NCI-H2196 (cell line): ENCODE measurements around the gene CD300LF.

Source experiments
- DNase-seq: peaks from one replicate; lab custom pipeline; 2025; ENCODE audit not compliant: unreplicated experiment; lab: John Stamatoyannopoulos, UW

The CD300LF gene

DNA sequence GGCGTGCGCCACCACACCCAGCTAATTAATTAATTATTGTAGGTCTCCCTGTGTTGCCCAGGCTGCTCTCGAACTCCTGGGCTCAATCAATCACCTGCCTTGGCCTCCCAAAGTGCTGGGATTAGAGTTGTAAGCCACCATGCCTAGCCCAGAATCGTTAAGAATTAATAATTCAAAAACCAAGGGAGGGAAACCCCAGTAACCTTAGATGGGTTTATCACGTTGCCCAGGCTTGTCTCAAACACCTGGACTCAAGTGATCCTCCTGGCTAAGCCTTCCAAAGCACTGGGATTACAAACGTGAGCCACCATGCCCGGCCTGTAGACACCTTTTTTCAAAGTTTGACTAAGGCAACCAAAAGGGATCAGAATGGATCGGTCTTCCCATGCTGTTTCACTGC lies 21.6 kb downstream of the CD300LF start:
- DNase-seq: no peak

DNA sequence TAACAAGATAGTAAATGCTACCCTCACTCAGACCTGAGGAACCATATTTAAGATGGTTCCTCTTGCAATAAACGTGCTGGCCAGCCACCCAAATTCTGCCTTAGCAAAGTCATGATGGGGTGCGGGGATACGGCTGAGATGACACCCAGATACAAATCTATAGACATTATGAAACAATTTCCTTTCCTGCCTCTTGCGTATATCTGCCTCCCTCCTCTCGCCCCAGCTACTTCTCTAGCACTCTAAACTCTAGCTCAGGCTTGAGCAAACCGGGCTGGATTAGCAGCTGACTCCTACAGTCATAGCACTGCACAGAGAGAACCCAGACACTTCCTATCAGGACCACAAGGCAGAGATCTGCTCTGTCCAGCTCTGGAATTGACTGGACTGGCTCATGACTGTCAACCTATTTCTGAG lies 22.3 kb downstream of the CD300LF start:
- DNase-seq: no peak

DNA sequence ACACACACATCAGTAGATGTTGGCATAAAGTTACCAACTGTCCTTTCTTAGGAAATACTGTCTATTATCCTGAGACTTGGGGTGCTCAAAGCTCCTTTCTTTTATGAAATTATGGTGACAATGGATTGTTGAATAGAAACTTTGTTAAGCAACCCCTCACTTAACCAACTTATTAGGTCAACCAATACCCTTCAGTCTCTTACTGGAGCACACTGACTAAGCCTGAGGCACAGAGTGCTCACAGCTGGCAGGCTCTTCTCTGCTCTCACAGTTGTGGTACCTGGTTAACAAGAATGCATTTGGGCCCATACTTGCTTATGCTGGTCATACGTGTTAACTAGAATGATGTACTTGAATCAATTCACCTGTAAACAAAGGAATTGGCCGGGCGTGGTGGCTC lies 24.8 kb downstream of the CD300LF start:
- no peak for DNase-seq

DNA sequence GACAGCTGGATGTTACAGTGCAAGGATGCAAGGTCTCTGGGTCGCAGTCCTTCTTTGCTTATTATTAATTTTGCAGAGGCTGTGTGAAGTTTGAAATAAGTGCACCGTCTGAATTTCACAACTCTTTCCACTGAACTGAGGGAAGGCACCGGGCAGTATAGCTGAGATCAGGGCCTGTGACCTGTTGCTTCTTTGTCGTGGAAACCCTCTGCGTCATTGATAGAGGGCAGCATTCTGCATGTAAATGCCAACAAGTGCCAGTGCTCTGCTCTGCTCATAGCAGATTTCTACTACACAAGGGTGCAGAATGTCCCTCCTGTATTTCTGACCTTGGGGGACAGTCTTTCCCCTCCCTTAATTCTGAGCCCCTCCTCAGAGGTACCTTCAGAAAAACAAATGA lies 26.0 kb downstream of the CD300LF start:
- no peak for DNase-seq

DNA sequence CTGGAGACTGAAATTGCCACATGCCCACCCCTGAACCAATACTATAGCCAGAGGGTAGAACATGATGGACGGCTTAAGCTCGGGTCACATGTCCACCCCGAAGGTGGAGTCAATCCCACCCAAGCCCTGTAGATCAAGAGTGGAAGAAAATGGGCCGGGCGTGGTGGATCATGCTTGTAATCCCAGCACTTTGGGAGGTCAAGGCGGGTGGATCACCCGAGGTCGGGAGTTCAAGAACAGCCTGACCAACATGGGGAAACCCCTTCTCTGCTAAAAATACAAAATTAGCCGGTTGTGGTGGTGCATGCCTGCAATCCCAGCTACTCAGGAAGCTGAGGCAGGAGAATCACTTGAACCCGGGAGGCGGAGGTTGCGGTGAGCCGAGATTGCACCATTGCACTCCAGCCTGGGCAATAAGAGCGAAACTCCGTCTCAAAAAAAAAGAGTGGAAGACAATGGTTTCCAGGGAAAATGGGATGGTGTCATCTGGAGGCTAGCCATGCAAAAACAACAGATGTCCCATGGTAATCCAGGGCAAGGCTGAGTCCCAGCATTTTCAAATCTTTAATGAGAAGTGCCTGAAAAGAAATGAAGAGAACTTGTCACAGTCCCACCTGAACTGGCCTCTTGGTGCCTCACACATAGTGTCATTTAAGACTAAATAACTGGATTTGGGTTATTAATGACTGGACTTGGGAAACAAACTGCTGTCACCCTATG lies 30.1 kb downstream of the CD300LF start:
- DNase-seq: no peak

DNA sequence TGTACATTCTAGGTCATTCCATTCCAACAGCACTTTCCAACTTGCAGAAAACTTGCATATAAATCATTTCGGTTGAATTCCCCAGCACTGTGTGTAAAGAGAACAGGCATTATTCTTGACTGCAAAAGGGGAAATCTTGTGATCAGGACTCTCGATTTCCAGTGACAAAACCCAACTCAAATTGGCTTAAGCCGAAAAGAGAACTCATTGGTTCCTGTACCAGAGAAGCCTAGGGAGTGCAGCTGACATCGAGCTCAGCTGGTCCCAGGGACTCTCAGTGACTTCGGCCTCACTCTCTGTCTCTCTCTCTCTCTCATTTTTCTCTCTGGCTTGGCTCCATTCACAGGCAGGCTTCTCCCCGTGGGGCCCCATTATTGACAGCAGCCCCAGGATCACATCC lies 30.7 kb downstream of the CD300LF start:
- DNase-seq: no peak

DNA sequence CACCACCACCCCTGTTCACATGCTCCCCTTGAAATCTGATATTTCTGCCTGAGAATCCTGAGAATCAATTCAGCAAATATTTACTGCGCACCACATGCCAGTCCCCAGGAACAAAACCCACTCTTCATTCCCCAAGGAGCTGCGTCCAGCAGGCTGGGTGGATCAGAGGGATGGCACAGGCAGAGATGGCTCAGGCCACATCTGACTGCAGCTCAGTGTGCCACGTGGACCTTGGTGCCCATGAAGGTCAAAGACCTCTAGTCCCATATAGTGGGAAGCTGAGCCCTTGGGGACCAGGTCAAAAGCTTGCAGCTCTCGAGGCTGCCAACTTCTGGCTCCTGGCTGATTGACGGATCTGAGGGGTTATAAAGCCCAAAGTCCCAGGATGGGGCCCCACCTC lies 31.8 kb downstream of the CD300LF start:
- no peak for DNase-seq

DNA sequence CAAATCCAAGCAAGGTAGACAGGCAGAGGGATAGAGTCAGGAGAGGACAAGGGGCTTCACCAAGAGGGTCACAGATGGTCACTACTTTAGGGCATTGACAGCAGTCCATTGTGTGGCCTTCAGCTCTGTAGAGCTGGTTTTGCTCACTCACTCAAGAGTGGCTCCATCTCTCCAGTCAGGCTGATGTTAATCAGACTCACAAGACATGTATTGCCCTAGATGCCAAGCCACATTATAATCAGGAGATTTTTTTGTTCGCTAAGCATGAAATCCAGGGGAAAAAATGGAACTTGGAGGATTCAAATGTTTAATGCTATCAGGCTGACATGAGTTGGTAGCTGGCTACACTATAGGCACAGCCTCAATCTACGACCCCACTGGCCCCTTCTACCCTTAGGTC lies 32.5 kb downstream of the CD300LF start:
- no peak for DNase-seq

DNA sequence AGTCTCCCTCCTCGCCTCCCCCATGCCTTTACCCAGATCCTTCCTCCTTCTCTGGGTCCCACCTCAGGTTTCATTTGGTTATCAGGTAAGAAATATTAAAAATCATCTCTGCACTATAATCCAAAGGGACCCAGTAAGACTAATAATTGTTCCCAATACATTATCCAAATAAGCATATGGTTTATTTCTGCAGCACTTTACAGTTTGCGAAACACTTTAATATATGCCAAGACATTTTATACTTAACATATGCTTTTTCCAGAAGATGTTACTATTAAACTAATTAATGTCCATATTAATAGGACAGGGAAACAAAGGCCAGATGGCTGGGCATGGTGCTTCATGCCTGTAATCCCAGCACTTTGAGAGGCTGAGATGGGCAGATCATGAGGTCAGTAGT lies 33.3 kb downstream of the CD300LF start:
- DNase-seq: no peak

DNA sequence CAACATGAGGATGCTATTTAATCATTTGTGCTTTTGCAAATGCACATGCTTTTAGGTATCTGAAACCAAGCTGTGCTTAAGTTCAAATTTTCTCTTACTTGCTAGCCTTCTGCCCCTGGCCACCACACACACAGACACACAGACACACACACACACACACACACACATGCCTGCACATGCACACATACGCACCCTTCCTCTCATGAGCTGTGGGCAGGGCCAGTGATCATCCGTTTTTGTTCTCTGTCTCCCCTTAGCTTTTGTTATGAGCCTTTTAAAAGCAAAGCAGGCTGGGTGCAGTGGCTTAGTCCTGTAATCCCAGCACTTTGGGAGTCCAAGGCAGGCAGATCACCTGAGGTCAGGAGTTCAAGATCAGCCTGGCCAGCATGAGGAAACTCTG lies 34.2 kb downstream of the CD300LF start:
- no peak for DNase-seq

DNA sequence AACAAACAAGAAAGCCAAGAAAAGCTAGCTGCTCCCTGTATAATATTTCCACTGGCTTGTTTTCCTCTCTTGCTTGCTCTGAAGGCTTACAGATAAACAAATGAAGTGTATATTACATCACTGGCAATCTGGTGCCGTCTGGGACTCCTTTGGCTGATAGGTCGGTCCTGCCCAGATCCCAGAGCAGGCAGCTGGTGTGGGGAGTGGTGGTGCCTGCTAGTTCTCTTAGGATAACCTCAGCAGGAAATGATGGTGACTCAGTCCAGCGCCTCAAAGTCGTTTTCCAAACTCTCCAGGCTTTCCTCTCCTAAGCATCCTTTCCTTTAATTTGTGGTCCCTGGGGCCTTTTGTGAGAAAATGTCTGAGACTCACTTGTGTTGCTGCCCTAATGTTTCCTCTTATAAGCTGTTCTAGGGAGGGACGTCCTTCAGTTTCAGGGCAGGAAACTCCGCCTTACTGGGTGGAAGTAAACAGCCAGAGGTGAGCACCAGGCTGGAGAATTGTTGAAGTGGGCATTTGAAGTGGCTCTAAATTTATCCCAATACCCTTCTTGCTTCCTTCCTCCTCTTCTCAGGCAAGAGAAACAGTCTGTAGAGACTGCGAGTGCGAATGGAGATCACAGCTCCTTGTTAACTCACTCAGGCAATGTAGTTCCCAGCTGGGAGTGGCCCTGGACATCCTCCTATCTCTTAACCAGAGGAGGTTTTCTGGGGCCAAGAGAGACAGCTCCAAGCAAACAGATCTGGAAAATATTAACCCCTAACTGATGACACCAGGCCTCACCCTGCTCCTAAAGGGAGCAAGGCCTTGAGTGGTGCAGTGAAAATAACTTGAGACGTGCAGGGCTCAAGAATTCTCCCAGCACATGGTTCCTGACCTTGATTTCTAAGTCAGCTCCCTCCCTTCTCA lies 34.9 kb downstream of the CD300LF start:
- DNase-seq: peak; percentile 63

DNA sequence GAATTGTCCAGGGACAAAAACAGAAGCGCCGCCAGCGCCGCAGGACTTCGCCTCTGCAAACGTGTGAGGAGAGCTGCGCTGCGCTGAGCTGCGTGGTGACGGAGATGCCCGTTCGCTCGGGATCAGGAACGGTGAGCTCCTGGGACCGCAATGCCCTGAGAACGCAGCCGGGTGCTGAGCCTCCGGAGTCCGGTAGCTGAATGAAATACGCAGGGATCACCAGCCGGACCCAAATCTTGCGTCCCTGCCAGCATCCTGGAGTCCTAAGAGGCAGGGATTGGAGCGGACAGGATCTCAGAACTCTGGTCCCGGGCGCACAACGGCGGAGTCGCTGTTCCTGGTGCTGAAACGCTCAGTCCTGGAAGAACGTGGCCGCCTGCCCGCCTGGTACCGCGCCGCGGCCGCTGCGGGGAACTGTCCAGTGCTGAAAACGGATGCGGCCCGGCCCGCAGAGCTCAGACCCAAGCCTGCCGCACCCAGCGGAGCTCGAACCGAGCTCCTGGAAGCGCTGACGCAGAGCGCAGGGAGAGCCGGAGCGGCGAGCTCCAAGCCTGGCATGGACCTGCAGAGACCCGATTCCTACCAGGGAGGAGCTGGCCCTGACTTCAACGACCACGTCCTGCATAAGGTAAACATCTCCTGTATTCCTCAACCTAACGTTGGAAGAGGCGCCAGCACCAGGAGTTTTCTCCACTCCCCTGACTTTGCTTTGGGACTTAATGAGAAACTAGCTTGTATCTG lies 41.5 kb downstream of the CD300LF start:
- no peak for DNase-seq

DNA sequence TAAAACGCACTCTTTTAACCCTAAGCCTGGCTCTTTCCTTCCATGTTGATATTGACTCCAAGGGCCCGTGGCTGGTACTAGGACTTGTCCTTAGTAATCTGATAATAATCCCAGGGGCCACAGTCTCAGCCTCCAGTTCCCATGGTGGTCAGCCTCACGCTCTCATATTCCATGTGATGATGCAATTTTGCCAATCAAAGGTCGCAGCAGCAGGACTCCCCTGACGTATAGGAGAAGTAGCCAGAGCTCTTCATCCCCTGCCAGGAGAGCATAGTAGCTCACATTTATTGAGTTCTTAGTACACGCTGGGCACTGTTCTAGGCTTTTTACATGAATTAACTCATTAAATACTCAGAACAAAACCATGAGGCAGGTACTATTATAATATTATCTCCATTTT lies 42.4 kb downstream of the CD300LF start:
- no peak for DNase-seq

DNA sequence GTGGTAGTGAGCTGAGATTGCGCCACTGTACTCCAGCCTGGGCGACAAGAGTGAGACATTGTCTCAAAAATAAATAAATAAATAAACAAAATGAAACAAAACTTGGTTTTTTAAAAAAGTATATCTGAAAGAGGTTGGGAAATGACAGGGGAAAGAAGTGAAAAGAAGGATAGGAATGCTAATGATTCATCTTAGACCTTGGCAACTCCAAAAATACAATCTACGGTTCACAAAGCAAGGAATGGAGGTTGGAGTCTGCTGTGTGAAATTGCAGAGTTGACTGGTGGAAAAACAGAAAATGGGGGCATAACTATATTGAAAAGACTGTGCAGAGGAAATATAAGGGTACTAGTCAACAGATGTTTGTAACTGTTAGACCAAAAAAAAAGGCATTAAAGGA lies 49.2 kb downstream of the CD300LF start:
- DNase-seq: no peak

DNA sequence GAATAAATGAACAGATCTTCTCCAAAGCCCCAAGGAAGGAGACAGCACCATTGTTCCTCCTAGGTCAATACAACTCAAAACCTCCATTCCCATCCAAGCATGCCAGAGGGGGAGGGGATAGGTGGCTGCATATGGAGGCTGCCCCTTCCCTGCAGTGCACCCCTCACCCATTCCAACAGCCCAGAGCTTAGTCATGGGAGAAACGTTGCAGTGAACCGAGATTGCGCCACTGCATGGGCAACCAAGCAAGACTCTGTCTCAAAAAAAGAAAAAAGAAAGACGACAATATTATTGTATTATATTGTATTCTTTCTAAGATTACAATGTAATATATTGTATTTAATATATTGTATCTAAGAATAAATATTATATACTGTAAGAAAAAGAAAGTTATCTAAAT lies 52.8 kb downstream of the CD300LF start:
- DNase-seq: no peak

DNA sequence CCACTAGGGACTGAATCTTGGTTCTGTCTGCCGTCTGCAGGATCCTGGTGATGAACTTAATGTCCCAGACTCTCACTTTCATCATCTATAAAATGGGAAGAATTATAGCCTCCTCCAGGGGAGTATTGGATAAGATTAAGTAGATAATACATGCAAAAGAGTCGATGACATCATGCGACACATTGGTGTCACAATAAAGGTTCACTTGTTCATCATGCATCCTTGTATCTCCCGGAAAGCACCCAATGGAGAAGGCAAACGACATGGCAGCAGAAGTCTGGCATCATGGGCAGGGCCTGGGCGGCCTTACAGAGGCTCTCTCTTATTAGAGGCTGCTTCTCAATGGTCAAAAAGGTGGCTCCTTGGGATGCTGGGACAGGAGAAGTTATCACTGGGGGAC lies 54.1 kb downstream of the CD300LF start:
- no peak for DNase-seq

DNA sequence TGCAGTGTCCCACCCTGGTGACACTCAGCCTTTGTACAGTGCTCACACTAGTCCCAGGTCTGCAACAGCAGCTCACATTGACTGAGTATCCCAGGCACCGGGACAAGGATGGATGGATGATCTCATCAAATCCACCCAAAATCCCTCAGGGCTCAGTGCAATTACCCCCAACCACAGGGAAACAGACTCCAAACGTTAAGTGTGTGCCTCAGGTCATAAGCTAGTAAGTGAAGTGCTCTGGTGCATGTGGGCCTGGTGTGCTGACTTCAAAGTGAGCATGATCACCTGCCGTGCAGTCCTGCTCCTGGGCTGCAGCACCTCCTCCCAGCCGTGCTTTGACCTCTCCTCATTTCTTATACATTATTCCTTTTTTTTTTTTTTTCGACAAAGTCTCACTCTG lies 58.0 kb downstream of the CD300LF start:
- no peak for DNase-seq

DNA sequence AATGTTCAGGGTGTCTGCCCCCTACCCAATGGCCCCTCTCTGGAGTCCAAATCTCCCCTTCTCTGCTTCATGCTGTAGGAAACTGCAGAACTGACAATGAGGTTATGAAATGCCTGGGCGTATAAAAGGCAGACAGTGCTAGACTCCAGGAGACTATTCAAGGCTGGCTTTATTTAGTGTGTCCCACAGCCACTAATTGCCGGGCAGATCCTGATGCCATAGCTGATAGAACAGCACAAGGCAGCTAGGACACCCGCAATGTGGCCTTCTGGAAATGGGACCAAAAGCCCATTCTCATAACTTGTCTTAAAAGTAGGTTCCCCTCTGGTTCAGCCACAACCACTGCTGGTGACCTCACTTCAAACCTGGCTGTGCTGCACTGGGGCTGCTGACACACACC lies 60.7 kb downstream of the CD300LF start:
- DNase-seq: no peak

DNA sequence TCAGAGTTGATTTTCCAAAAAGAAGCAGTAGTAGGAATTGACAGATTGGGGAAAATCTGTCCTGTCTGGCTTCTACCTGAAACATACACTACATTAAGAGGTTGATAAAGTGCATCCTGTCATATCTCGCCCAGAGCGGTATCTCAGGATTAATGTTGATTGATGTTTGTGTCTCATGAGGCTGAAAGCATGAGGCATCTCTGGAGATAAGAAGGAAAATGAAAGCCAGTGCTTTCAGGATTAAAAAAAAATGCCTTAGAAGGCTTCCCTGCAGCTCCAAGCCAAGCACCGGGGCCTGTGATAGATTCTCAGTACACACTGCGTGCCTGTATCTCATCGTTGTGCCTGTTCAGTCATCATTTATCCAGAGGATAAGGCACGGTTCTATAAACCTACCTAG lies 62.8 kb downstream of the CD300LF start:
- DNase-seq: no peak

DNA sequence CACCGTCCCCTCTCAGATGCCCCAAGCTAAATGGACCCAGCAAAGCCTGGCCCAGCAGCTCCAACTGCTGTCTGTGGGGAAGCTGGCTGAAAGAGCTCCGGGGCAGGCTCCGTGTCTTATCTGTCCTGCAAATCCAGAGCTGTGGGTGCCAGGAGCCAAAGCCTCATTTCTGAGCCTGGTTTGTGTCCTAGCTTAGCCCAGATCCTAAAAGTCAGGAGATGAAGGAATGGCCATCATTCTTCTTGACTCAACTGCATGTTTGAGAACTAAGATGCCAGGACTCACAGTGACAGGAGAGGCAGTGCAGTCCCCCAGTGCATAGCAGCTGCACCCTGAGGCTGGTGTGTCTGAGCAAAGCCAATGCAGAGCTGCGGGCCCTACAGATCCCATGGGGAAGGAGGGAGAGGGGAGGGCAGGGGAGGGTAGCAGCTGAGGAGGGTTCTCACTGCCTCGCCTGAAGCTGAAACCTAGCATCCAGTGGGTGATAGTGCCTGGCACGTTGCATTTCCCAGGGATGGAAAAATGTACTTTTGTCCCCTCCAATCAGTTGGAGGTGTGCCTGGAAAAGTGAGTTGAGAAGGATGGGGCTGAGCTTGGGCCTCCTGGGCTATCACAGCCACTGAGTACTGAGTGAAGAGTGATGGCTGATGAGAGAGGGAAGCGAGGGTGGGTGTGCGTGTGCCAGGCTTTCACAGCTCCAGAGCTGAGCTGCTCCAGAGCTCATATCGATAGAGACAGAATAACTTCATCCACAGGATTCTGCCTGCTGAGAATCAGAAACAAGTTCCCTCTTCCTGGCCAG lies 64.7 kb downstream of the CD300LF start:
- DNase-seq: no peak

DNA sequence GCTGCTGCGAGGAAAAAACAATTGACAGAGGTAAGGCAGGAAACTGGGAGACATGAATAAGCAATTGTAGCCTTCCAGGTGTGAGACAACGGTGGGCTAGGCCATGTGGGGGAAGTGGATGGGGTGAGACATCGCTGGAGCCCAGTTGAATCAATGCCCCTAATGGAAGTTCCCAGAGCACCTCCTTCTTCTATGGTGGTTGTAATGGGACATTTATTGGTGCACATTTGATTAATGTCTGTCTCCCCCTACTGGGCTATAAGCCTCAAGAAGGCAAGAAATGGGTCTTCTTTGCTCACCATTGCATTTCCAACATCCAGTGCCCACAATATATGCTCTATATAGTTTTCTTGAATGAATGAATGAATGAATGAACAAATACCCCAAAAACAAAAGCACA lies 66.5 kb downstream of the CD300LF start:
- peak; percentile 12 for DNase-seq
